ENCODE results near the gene CLEC4C. TPM values are rescaled to one million over a fixed set of nuclear protein-coding genes. Genes with fewer than 3 reads are reported as not detected.
A peak's percentile ranks its signal among the peaks of the same experiment; 100 is the strongest.

The CLEC4C gene
- total RNA-seq, 2 experiments from 2014 or later, result not detected

DNA sequence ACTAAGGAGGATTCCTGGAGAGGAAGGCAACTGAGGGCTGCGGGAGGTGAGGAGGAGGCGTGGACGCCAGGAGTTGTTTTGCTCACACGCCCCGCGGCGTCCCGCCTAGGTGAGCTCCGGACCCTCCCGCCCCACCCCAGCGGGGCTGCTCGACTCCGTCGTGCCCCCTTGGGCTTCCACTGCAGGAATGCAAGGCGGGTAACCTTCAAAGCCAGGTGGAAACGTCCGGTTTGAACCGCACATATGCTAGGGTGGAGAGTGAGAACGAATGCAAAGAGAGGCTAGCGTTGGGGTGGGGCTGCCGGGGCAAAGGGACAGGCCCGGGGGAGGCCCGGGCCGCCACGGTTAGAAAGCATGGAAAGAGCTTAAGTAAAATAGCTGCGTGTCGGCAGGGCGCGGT lies 41.3 kb downstream of the CLEC4C start:
- no peak for TF ChIP-seq CTCF (IDR thresholded peaks at IDR 0.05)
- ChIA-PET POLR2A (no interaction called here), CTCF (no interaction called here)
- DNase-seq (no peak), ATAC-seq (no peak)
- intact Hi-C loops (cut with micrococcal nuclease), result no loop called here
- H3K36me3 Mint-ChIP-seq (ENCODE audit: low read depth), result no peaks in the 10 kb centered on the region
- H3K9me3 Mint-ChIP-seq, result no peaks in the 10 kb centered on the region
- H3K4me1 Mint-ChIP-seq (ENCODE audit: low read depth), result no peaks in the 10 kb centered on the region
- no peak overlapping the region for H3K4me3 Mint-ChIP-seq
- H3K27ac Mint-ChIP-seq, result no peak overlapping the region
- H3K27me3 Mint-ChIP-seq, result no peaks in the 10 kb centered on the region

- H3K36me3 Mint-ChIP-seq (ENCODE audit: low read depth), result no peaks in the 10 kb centered on the region
- H3K4me3 Mint-ChIP-seq, result no peak within 1 kb of the TSS
- peak; percentile 2 for DNase-seq
- peaks cover 8% of the 10 kb centered on the region for H3K27me3 Mint-ChIP-seq
- H3K27ac Mint-ChIP-seq, result no peak within 1 kb of the TSS
- intact Hi-C loops (cut with micrococcal nuclease), result no loop called here
- ChIA-PET CTCF (interaction anchor here (1.2 to 1.7 kb wide), 2 partner anchors 19 to 111 kb away, joined by 3 to 4 read pairs; no protein-coding TSS in a partner anchor), POLR2A (interaction anchor here (0.6 to 0.7 kb wide), 2 partner anchors 847 to 1481 kb away, joined by 3 to 4 read pairs; no protein-coding TSS in a partner anchor)
- no peak for ATAC-seq
- peaks cover 2% of the 10 kb centered on the region for H3K4me1 Mint-ChIP-seq (ENCODE audit: low read depth)
- H3K9me3 Mint-ChIP-seq, result no peaks in the 10 kb centered on the region
- TF ChIP-seq CTCF (IDR thresholded peaks at IDR 0.05), result no peak
Observed at GRCh38 chr12:7695566-7696197, 51.5 kb downstream of the CLEC4C start, which contains the start of gene GDF3. Gene GDF3, minus strand, starts transcription at chr12:7695775. Its CDS starts 47 bp downstream, at chr12:7695728.

- H3K36me3 Mint-ChIP-seq (ENCODE audit: low read depth), result no peaks in the 10 kb centered on the region
- no peak for TF ChIP-seq CTCF (IDR thresholded peaks at IDR 0.05)
- peaks cover 8% of the 10 kb centered on the region for H3K27me3 Mint-ChIP-seq
- no peaks in the 10 kb centered on the region for H3K9me3 Mint-ChIP-seq
- no peak for ATAC-seq
- peaks cover 2% of the 10 kb centered on the region for H3K4me1 Mint-ChIP-seq (ENCODE audit: low read depth)
- intact Hi-C loops (cut with micrococcal nuclease), result no loop called here
- no peak overlapping the region for H3K27ac Mint-ChIP-seq
- CTCF ChIA-PET, result interaction anchor here (1.2 to 1.7 kb wide), 2 partner anchors 18 to 111 kb away, joined by 3 to 4 read pairs; no protein-coding TSS in a partner anchor
- no peak overlapping the region for H3K4me3 Mint-ChIP-seq
- POLR2A ChIA-PET, result interaction anchor here (0.6 to 0.7 kb wide), 2 partner anchors 848 to 1481 kb away, joined by 3 to 4 read pairs; no protein-coding TSS in a partner anchor
- no peak for DNase-seq
Observed at GRCh38 chr12:7695237-7695560, 52.0 kb downstream of the CLEC4C start.

GRCh38 chr12:7694556-7695236 lies 52.5 kb downstream of the CLEC4C start:
- no peak for DNase-seq
- H3K4me3 Mint-ChIP-seq, result no peak overlapping the region
- no peaks in the 10 kb centered on the region for H3K9me3 Mint-ChIP-seq
- TF ChIP-seq CTCF (IDR thresholded peaks at IDR 0.05), result no peak
- H3K27ac Mint-ChIP-seq, result no peak overlapping the region
- intact Hi-C loops (cut with micrococcal nuclease), result no loop called here
- peaks cover 2% of the 10 kb centered on the region for H3K4me1 Mint-ChIP-seq (ENCODE audit: low read depth)
- no peak for ATAC-seq
- H3K27me3 Mint-ChIP-seq, result peaks cover 8% of the 10 kb centered on the region
- POLR2A ChIA-PET, result interaction anchor here (0.6 kb wide), 1 partner anchor 848 kb away, joined by 4 read pairs; no protein-coding TSS in a partner anchor
- CTCF ChIA-PET, result interaction anchor here (1.2 to 1.7 kb wide), 2 partner anchors 18 to 112 kb away, joined by 3 to 4 read pairs; no protein-coding TSS in a partner anchor
- H3K36me3 Mint-ChIP-seq (ENCODE audit: low read depth), result no peaks in the 10 kb centered on the region

DNA sequence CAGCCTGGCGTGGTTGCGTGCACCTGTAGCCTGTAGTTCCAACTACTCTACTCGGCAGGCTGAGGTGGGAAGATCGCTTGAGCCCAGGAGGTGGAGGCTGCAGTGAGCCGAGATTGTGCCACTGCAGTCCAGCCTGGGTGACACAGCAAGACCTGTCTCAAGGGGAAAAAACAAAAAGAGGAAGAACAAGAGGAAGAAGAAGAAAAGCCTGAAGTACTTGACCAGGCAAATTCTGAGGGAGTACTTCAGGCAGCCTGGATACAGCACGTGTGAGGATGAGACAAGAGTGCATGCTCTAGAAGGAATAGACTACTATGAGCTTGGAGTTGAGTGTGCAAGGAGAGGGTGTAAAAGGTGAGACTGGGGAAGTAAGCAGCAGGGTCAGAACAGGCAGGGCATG lies 53.4 kb downstream of the CLEC4C start:
- no peaks in the 10 kb centered on the region for H3K9me3 Mint-ChIP-seq
- peaks cover 2% of the 10 kb centered on the region for H3K4me1 Mint-ChIP-seq (ENCODE audit: low read depth)
- DNase-seq (no peak), ATAC-seq (no peak)
- intact Hi-C loops (cut with micrococcal nuclease), result no loop called here
- H3K36me3 Mint-ChIP-seq (ENCODE audit: low read depth), result no peaks in the 10 kb centered on the region
- POLR2A ChIA-PET, result no interaction called here
- CTCF ChIA-PET, result interaction anchor here (0.9 kb wide), 1 partner anchor 113 kb away, joined by 3 read pairs; no protein-coding TSS in a partner anchor
- no peak overlapping the region for H3K27ac Mint-ChIP-seq
- TF ChIP-seq CTCF (IDR thresholded peaks at IDR 0.05), result no peak
- no peak overlapping the region for H3K4me3 Mint-ChIP-seq
- peaks cover 8% of the 10 kb centered on the region for H3K27me3 Mint-ChIP-seq

All from activated CD8-positive, alpha-beta T cell treated with anti-CD3 and anti-CD28 coated beads for 36 hours (primary cell).